Stimulated activated naive CD8-positive, alpha-beta T cell treated with anti-CD3 and anti-CD28 coated beads, Interleukin-15, Interleukin-2, amounts not matched to agents 100 U/mL and 50 U/mL, for 24 hours (primary cell): ENCODE data around the gene HELQ.

Source experiments
- ATAC-seq: fragments of 150-1000 bp; cut with Tn5 transposase; one replicate; pipeline ENCODE4 v1.10.0; 2021
- DNase-seq: peaks from one replicate; pipeline ENCODE4 v3.0.0; 2021

The HELQ gene

GRCh38 chr4:83369831-83370639 lies 85.6 kb downstream of the HELQ start:
- ATAC-seq, result no peak

GRCh38 chr4:83364312-83364711 lies 91.3 kb downstream of the HELQ start:
- ATAC-seq, result no peak

More at GRCh38 chr4:83369831-83370639, 85.6 kb downstream of the HELQ start:
- no peak for DNase-seq

DNA sequence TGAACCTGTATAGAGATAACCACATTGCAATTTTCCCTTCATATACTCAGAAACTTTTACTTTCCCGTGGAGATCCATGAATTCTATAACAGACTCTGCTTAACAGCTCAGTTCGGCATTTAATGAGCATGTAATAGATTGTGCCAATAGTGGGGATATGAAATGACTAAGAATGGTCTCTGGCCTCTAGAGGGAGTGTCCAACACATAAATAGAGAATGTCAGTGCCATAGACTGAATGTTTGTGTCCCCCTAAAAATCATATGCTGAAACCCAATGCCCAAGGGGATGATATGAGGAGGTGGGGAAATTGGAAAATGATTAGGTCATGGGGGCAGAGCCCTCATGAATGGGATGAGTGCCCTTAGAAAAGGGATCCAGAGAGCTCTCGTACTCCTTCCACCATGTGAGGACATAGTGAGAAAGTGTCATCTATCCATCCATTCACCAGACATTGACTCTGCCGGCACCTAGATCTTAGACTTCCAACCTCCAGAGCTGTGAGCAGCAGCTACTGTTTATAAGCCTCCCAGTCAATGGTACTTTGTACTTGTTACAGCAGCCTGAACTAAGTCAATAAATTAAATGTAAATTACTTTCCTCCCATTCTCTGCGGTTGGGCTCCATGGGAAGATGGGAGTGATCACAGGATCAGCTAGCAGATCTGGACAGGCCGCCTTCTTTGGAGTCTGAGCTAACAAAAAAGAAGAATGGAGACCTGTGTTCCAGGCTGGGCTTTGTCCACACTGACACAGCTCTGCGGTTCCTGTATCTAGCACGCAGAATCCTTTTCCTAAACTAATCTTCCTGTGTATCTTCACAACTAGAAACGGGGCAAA lies 92.9 kb downstream of the HELQ start:
- DNase-seq (no peak), ATAC-seq (no peak)

More at GRCh38 chr4:83364312-83364711, 91.3 kb downstream of the HELQ start:
- DNase-seq, result no peak

DNA sequence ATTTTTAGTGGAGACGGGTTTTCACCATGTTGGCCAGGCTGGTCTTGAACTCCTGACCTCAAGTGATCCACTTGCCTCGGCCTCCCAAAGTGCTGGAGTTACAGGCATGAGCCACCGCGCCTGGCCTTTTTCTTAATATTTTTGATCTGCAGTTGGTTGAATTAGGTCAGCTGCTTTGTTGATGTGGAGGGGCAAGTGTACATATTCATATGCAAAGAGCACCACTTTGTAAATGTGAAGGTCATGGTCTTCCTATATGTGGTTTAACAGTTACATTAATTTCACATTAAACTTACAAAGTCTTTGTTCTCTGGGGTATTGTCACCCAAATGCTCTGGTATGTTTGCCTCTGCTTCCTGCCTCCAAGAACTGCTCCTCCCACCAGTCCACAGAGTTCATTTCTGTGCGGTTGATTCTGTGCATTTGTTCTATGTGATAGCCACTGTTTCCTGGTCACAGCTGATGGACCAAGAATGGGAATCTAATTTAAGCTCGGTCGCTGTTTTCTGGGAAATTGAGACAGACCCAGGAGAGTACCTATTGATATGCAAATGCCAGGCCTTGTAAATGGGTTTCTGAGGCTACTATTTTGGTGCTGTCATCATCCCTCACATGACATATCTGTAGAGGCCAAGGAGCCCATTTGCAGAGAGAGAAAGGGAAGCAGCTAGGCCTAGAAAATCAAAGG lies 94.1 kb downstream of the HELQ start:
- ATAC-seq (no peak), DNase-seq (no peak)

GRCh38 chr4:83360018-83360417 lies 95.6 kb downstream of the HELQ start:
- ATAC-seq (no peak), DNase-seq (no peak)

DNA sequence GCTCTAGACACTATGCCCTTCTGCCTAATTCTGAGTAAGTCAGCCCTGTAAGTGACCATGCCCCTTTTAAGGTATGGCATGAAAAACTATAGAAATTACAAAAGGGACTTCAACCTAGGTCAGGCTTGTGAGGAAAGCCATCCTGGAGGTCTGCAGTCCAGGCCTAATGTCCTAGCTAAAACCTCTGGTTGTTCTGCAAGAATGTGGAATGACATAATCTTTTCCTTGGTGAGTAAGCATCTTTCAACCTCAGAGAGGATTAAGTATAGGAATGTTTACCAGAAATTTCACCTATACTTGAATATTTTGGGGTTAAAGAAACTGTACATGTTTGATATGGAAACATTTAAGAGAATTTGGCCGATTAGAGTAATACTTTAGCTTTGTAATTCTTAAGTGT lies 97.2 kb downstream of the HELQ start:
- ATAC-seq (no peak), DNase-seq (no peak)
